Memory B cell (primary cell): ENCODE measurements around the gene TET3.

Source experiments
- ATAC-seq: fragments of 150-1000 bp; cut with Tn5 transposase; 2 replicates; pipeline ENCODE4 v1.10.0; 2021; ENCODE audit warnings: low read depth, mild to moderate bottlenecking, moderate library complexity
- DNase-seq, 2 donors: peaks; one replicate each; pipeline ENCODE4 v3.0.0; 2022; ENCODE audit warnings: low spot score in 2 of 2
- H3K27ac Mint-ChIP-seq: one replicate; pipeline ENCODE4 v1.8.0; 2022; ENCODE audit warnings: mild to moderate bottlenecking, moderate library complexity, mixed read lengths
- H3K27me3 Mint-ChIP-seq: one replicate; pipeline ENCODE4 v1.8.0; 2022; ENCODE audit warnings: mixed read lengths
- H3K36me3 Mint-ChIP-seq: one replicate; pipeline ENCODE4 v1.8.0; 2022; ENCODE audit warnings: mild to moderate bottlenecking, mixed read lengths
- H3K4me1 Mint-ChIP-seq: one replicate; pipeline ENCODE4 v1.8.0; 2022; ENCODE audit warnings: mixed read lengths
- H3K4me3 Mint-ChIP-seq: one replicate; pipeline ENCODE4 v1.8.0; 2022; ENCODE audit warnings: mild to moderate bottlenecking, moderate library complexity, mixed read lengths
- H3K9me3 Mint-ChIP-seq: one replicate; pipeline ENCODE4 v1.8.0; 2022; ENCODE audit warnings: mixed read lengths

TET3 gene

DNA sequence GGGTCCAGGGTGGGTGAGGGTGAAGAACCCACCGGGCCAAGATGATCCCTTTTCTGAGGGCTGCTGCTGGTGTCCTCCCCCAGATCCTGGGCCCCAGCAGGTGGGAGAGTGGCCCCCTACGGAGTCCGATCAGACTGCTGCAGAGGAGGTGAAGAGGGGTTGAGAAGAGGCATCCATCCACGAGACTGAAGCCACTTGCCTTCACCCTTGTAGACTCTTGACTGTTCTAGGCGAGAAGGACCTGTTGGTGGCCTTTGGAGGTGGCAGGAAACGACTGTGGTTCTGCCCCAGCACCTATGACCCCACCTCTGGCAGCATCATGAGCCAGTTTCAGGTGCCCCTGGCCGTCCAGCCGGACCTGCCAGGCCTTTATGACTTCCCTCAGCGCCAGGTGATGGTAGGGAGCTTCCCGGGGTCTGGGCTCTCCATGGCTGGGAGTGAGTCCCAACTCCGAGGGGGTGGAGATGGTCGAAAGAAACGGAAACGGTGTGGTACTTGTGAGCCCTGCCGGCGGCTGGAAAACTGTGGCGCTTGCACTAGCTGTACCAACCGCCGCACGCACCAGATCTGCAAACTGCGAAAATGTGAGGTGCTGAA is 1.5 kb downstream of the TET3 start:
- DNase-seq (peak in 1 of 2 donors; percentile 21), ATAC-seq (no peak)
- H3K27me3 Mint-ChIP-seq: no peaks in the 10 kb centered on the region
- peak overlapping the region; percentile 91 for H3K27ac Mint-ChIP-seq
- peaks cover 18% of the 10 kb centered on the region for H3K36me3 Mint-ChIP-seq
- H3K4me3 Mint-ChIP-seq: peak overlapping the region; percentile 86
- peaks cover 60% of the 10 kb centered on the region for H3K4me1 Mint-ChIP-seq
- peaks cover 2% of the 10 kb centered on the region for H3K9me3 Mint-ChIP-seq

DNA sequence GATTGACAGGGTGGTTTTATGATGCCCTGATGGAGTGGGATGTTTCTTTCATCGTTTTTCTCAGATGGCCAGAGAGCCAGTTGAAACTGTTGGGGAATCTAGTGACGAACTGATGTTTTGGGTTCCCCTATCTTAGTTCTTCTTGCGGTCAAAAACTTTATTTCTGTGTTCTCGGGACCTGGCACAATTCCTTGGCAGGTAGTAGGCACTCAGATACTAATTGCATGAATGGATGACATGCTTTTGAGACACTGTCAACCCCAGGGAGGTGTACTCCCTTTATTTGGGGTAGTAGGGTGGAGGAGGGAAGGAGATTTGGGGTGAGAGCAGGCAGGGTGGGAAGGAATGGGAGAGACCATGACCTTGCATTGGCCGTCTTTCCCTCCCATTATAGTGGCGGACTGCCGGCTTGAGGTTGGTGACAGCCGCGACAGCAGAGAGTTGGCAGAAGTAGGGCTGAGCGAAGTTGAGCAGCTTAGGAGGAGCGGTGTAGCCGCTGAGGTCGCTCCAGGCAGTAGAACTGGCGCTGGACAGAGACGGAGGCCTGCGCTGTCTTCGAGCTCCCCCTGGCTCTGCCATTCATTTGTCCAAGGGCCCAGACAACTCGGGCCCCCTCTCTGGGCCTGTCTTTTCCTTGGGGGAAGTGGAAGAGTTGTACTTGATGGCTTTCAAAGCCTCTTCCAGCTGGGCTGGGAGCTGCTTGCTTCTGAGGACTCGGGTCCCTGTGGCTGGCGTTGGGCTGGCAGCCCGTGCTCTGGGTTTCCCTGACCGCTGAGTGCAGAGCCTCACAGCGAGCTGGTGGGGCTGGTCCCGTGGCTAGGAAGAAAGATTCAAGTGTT is 2.6 kb downstream of the TET3 start:
- Mint-ChIP-seq H3K36me3 (peaks cover 21% of the 10 kb centered on the region), H3K4me3 (peak overlapping the region; percentile 86), H3K4me1 (peaks cover 54% of the 10 kb centered on the region), H3K27me3 (no peaks in the 10 kb centered on the region), H3K27ac (peak overlapping the region; percentile 91), H3K9me3 (peaks cover 5% of the 10 kb centered on the region)
- ATAC-seq: no peak
- DNase-seq: no peak

DNA sequence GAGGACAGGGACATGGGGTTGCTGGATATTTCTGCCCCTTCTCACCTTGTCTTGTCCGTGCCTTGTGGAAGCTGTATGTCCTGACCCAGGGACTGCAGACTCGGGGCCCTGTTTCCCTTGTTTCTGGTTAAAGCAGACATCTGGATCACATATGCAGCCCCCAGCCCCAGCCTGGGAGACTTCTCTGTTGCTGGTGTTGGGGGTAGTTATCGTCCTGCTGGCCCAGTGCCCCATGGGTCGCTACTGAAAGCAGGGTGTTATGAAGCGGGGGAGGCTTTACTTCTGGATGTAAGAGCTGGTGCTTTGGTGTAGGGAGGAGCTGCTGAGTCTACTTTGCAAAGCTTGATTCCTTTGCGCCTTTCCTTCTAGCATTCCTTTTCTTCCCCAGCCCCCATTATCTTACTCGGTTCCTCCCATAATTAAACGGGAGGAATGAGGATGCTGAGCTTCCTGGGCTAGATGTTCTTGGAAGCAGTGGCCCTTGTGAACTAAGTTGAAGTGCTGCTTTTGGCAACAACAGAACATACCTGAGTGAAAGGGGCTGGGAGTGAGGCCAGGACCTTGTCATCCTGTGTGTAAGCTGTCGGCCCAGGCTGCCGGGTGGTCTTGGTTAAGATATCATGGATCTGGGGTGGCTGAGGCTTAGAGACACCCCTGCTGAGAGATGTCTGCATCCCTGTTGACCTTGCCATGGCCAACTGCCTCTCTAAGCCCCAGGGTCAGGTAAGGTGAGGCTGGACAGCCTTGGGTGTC is 3.4 kb downstream of the TET3 start:
- H3K27me3 Mint-ChIP-seq: no peaks in the 10 kb centered on the region
- ATAC-seq (no peak), DNase-seq (no peak)
- H3K27ac Mint-ChIP-seq: peak overlapping the region; percentile 19
- peaks cover 5% of the 10 kb centered on the region for H3K9me3 Mint-ChIP-seq
- H3K4me3 Mint-ChIP-seq: peak overlapping the region; percentile 86
- peaks cover 53% of the 10 kb centered on the region for H3K4me1 Mint-ChIP-seq
- peaks cover 21% of the 10 kb centered on the region for H3K36me3 Mint-ChIP-seq

DNA sequence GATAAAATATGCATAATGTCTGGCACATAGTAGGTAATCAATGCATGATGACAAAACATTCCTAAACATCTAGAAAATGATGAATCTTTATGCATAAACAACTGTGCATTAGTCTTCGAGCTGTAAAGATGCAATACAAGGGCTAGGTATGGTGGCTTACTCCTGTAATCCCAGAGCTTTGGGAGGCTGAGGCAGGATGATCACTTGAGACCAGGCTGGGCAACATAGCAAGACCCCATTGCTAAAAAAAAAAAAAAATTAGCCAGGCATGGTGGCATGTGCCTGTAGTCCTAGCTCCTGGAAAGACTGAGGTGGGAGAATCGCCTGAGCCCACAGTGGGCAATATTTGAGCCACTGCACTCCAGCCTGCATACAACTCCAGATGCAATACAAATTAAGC is 5.3 kb downstream of the TET3 start:
- DNase-seq (no peak), ATAC-seq (no peak)
- Mint-ChIP-seq H3K36me3 (peaks cover 21% of the 10 kb centered on the region), H3K9me3 (peaks cover 5% of the 10 kb centered on the region), H3K27ac (peak overlapping the region; percentile 21), H3K4me3 (no peak overlapping the region), H3K4me1 (peaks cover 62% of the 10 kb centered on the region), H3K27me3 (no peaks in the 10 kb centered on the region)

DNA sequence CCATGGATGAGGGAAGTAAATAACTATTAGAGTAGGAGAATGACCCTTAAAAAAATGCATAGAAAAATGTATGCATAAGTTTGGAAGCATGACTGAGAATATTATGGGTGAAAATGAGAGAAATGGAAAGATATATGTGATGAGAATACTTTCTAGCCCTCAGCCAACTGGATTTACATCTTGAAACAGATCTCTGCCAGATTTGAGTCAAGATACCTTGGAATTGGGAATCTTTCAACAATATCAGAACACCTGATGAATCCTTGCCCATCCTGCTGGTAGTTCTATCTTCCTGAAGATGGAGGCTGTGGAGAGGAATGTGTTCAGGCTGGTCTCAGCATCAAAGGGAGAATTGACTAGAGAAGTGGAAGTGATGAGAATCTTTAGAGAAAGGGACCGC is 5.8 kb downstream of the TET3 start:
- Mint-ChIP-seq H3K36me3 (peaks cover 21% of the 10 kb centered on the region), H3K4me3 (no peak overlapping the region), H3K4me1 (peaks cover 66% of the 10 kb centered on the region), H3K27me3 (no peaks in the 10 kb centered on the region), H3K27ac (no peak overlapping the region), H3K9me3 (peaks cover 5% of the 10 kb centered on the region)
- ATAC-seq: no peak
- DNase-seq: no peak

DNA sequence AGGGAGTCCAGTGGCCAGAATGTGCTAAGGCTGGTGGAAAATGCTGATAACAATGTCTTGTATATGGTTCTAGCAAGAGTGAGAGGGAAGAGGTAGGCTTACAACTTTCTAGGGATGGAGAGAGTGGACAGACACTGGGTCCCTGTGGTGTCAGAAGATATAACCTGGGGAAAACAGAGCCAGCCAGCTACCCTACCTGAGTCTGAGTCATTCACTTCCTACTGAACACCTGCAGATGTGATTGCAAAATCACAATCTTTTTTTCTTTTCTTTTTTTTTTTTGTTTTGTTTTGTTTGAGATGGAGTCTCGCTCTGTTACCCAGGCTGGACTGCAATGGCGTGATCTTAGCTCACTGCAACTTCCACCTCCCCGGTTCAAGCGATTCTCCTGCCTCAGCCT is 7.3 kb downstream of the TET3 start:
- Mint-ChIP-seq H3K4me3 (no peak overlapping the region), H3K27ac (no peak overlapping the region), H3K9me3 (peaks cover 5% of the 10 kb centered on the region), H3K27me3 (no peaks in the 10 kb centered on the region), H3K4me1 (peaks cover 61% of the 10 kb centered on the region), H3K36me3 (peaks cover 21% of the 10 kb centered on the region)
- ATAC-seq (no peak), DNase-seq (no peak)

DNA sequence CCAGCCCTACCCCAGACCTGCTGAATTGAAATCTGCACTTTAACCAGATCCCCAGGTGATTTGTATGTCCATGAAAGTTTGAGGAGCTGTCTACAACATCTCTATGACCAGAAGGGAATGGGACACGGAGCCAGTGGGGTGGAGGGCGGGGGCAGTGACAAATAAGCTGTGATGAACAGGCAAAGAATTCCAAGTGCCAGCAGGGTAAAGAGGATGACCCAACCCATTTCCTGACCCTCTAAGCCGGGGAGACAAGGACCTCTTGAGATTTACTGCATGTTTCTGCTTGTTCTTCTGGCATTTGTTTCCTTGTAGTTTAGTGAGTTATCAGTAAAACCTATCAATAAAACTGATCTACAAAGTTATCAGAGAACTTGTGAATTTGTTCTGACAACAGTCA is 8.7 kb downstream of the TET3 start:
- ATAC-seq (no peak), DNase-seq (no peak)
- H3K27me3 Mint-ChIP-seq: no peaks in the 10 kb centered on the region
- H3K4me3 Mint-ChIP-seq: no peak overlapping the region
- peak overlapping the region; percentile 82 for H3K27ac Mint-ChIP-seq
- peaks cover 57% of the 10 kb centered on the region for H3K4me1 Mint-ChIP-seq
- H3K36me3 Mint-ChIP-seq: peaks cover 21% of the 10 kb centered on the region
- H3K9me3 Mint-ChIP-seq: peaks cover 5% of the 10 kb centered on the region

DNA sequence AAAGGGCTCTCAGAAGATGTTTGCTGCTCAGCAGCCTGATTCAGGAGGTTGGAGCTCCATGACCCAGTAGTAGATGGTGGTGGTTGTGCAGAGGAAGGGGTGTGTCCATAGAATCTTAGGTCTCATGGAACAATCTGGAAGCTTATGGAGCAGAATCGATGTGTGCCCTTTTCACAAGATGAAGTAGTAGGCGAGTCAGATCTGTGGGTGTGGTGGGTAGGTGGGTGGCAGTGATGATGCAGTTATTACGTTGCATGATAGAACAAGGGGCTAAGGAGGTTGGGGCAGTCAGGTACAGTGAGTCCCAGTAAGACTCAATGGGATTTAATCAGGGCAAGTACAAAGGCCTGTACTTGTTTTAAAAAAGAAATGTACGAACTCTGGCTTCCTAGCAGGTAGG is 9.1 kb downstream of the TET3 start:
- peak overlapping the region; percentile 82 for H3K27ac Mint-ChIP-seq
- H3K4me3 Mint-ChIP-seq: no peak overlapping the region
- H3K9me3 Mint-ChIP-seq: peaks cover 5% of the 10 kb centered on the region
- H3K36me3 Mint-ChIP-seq: peaks cover 20% of the 10 kb centered on the region
- peaks cover 58% of the 10 kb centered on the region for H3K4me1 Mint-ChIP-seq
- DNase-seq (no peak), ATAC-seq (no peak)
- no peaks in the 10 kb centered on the region for H3K27me3 Mint-ChIP-seq

DNA sequence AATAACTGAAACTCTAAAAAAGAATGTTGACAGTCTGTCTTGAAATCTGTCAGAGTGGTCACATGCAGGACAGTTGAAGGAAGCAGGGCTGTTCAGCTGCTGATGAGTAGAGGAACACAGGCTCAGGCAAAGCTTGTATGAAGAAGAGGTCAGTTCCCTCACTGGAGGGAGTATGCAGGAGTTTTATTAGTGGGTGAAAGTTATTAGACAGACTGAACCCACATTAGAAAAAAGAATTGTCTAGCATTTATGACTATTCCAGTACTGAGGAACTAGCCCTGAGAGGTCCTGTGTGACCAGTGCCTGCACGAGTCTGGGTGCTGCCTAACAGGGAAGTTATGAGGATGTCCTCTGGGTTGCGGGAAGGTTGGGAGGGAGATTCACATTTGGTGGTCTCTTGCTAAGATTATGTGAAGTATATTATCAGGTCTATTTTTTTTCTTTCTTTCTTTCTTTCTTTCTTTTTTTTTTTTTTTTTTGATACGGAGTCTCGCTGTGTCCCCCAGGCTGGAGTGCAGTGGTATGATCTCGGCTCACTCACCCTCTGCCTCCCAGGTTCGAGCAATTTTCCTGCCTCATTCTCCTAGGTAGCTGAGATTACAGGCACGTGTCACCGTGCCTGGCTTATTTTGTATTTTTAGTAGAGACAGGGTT is 9.6 kb downstream of the TET3 start:
- Mint-ChIP-seq H3K27ac (peak overlapping the region; percentile 82), H3K27me3 (no peaks in the 10 kb centered on the region), H3K9me3 (peaks cover 5% of the 10 kb centered on the region), H3K36me3 (peaks cover 19% of the 10 kb centered on the region), H3K4me1 (peaks cover 58% of the 10 kb centered on the region), H3K4me3 (no peak overlapping the region)
- ATAC-seq (no peak), DNase-seq (no peak)

DNA sequence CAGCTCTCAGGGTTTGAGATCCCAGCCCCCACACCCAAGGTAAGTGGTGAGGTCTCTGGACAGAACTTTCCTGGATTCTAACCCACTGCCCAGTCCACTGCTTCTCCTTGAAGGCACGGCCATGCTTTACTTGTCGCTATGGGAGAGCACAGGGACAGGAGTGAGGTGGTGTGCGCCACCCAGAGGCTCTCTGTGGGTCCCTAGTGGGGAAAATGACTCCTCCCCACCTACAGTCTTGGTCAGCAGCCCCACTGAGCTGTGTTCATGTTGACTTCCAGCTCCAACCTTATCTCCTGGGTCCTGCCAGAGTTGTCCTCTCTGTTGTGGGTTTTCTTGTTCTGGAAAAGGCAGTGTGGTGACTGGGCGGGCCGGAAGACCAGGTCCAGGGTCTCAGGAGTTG is 11.1 kb downstream of the TET3 start:
- peaks cover 3% of the 10 kb centered on the region for H3K9me3 Mint-ChIP-seq
- peaks cover 6% of the 10 kb centered on the region for H3K36me3 Mint-ChIP-seq
- ATAC-seq (peak; percentile 37), DNase-seq (no peak)
- no peak overlapping the region for H3K27ac Mint-ChIP-seq
- H3K27me3 Mint-ChIP-seq: no peaks in the 10 kb centered on the region
- no peak overlapping the region for H3K4me3 Mint-ChIP-seq
- peaks cover 60% of the 10 kb centered on the region for H3K4me1 Mint-ChIP-seq

DNA sequence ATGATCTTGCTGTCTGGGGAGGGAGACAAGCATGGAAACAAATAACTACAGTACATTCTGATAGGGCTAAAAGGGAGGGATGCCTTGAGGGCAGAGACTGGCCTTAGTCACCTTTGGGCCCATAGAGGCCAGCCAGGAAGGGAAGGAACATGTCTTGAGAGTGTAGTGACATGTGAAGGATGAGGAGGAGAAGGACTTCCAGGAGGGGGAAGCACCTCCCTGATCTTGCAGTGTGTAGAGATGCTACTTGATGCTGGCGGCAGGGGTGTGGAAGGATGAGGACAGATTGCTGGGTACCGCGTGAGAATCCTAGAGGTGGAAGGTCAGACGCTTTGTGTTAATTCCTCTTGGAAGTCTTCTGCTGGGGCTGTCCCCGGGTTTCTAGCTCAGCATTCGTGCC is 13.1 kb downstream of the TET3 start:
- Mint-ChIP-seq H3K4me1 (peaks cover 70% of the 10 kb centered on the region), H3K27me3 (no peaks in the 10 kb centered on the region), H3K4me3 (no peak overlapping the region), H3K36me3 (peaks cover 2% of the 10 kb centered on the region), H3K9me3 (no peaks in the 10 kb centered on the region), H3K27ac (no peak overlapping the region)
- ATAC-seq: no peak
- no peak for DNase-seq

DNA sequence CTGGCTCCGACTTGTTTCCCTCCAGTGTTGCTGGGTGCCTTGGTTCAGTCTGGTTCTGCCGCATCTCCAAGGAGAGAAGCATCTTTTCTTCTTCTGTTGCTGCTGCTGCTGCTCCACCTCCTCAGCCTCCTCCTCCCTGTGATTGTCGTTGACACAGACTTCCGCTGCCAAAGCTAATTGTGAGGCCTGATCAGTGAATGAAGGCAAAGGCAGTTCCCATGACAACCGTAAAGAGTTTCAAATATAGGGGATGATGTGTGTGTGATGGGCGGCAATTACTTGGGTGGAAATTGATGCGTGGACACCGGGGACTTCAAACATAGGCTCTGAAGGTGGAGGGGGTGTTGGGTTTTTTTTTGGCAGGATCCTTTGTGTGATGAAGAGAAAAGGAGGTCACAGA is 13.7 kb downstream of the TET3 start:
- peaks cover 2% of the 10 kb centered on the region for H3K36me3 Mint-ChIP-seq
- no peak overlapping the region for H3K4me3 Mint-ChIP-seq
- H3K4me1 Mint-ChIP-seq: peaks cover 69% of the 10 kb centered on the region
- H3K27ac Mint-ChIP-seq: peak overlapping the region; percentile 43
- H3K27me3 Mint-ChIP-seq: no peaks in the 10 kb centered on the region
- no peak for ATAC-seq
- no peaks in the 10 kb centered on the region for H3K9me3 Mint-ChIP-seq
- DNase-seq: no peak

DNA sequence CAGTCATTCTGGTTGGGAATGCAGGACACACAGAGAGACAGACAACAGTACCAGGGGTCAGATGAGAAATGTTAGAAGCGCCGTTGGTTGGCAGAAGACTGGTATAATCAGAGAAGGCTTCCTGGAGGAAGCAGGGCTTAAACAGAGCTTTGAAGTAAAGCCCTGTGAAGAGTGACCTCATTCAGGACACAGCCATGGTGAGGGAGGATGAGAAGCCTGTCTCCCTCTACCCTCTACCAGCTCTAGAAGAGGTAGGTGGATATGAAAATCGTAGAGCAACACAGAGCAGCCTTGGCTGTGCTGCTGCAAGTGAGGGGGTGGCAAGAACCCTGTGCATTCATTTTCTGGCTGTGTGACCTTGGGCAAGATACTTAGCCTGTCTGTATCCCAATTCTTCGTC is 14.2 kb downstream of the TET3 start:
- H3K4me3 Mint-ChIP-seq: no peak overlapping the region

More for the DNA sequence above, 14.2 kb downstream of the TET3 start:
- Mint-ChIP-seq H3K4me1 (peaks cover 64% of the 10 kb centered on the region), H3K36me3 (peaks cover 2% of the 10 kb centered on the region), H3K27me3 (no peaks in the 10 kb centered on the region), H3K27ac (peak overlapping the region; percentile 43), H3K9me3 (no peaks in the 10 kb centered on the region)
- DNase-seq: no peak
- ATAC-seq: no peak
